Stimulated activated CD8-positive, alpha-beta memory T cell treated with anti-CD3 and anti-CD28 coated beads, Interleukin-15, amount 100 ng/mL, for 48 hours (primary cell): Measurements from ENCODE around the gene LRRC7.

Experiments
- DNase-seq, 2 donors: peaks; one replicate each; pipeline ENCODE4 v3.0.0-alpha.2; 2020; ENCODE audit warnings: low read depth in 2 of 2

LRRC7 gene

GRCh38 chr1:70171512-70171911, 603.8 kb downstream of the LRRC7 start:
- DNase-seq = no peak
